Thyroid gland (tissue), 4 donors: ENCODE measurements around the gene EFHD2.

Source experiments
- CTCF ChIP-seq, 6 experiments: fragments of 200-600 bp in 3 of 6; fragments of 450-650 bp in 3 of 6; sonication (generic) in 3 of 6; IDR thresholded peaks; one replicate each; pipeline ENCODE4 v1.5.1; 2016 to 2019; ENCODE audit warnings: antibody characterized with exemption in 6 of 6, mild to moderate bottlenecking in 2 of 6, inconsistent platforms in 1 of 6, moderate library complexity in 1 of 6
- POLR2A ChIP-seq, 2 donors: fragments of 450-650 bp; IDR thresholded peaks; one replicate each; pipeline ENCODE4 v1.6.1; 2017; ENCODE audit warnings: antibody characterized with exemption in 2 of 2, mild to moderate bottlenecking in 2 of 2, moderate library complexity in 1 of 2

GRCh38 chr1:15402809-15403450 lies 6.8 kb upstream of the EFHD2 start:
- TF ChIP-seq CTCF (IDR thresholded peaks at IDR 0.05) (no peak), POLR2A (IDR thresholded peaks at IDR 0.05) (no peak)
